ENCODE measurements around the gene SPINK13.

Gene SPINK13

GRCh38 chr5:148268566-148268965 lies at the start of gene SPINK13:
TSS of gene SPINK13 (plus strand) at chr5:148268794. CDS start at chr5:148270073, 1,279 bp downstream.
- TF ChIP-seq CTCF (conservative IDR thresholded peaks at IDR 0.05; ENCODE audit: low read depth, low read length): no peak
- peak; percentile 74 for DNase-seq (ENCODE audit: low read depth)
- no peak within 1 kb of the TSS for H3K4me3 ChIP-seq (ENCODE audit: low read length)

GRCh38 chr5:148221508-148221907 lies 47.1 kb upstream of the SPINK13 start:
- no peak overlapping the region for H3K4me3 ChIP-seq (ENCODE audit: low read length)
- no peak for TF ChIP-seq CTCF (conservative IDR thresholded peaks at IDR 0.05; ENCODE audit: low read depth, low read length)
- no peak for DNase-seq (ENCODE audit: low read depth)

- DNase-seq (ENCODE audit: low read depth): peak; percentile 19
- H3K4me3 ChIP-seq (ENCODE audit: low read length): no peak overlapping the region
These were observed 44.4 kb upstream of the SPINK13 start for GRCh38 chr5:148224117-148224742.

GRCh38 chr5:148228392-148228984 lies 40.1 kb upstream of the SPINK13 start:
- H3K4me3 ChIP-seq (ENCODE audit: low read length): no peak overlapping the region
- TF ChIP-seq CTCF (conservative IDR thresholded peaks at IDR 0.05; ENCODE audit: low read depth, low read length): no peak
- no peak for DNase-seq (ENCODE audit: low read depth)

More at GRCh38 chr5:148224117-148224742, 44.4 kb upstream of the SPINK13 start:
- no peak for TF ChIP-seq CTCF (conservative IDR thresholded peaks at IDR 0.05; ENCODE audit: low read depth, low read length)

- no peak overlapping the region for H3K4me3 ChIP-seq (ENCODE audit: low read length)
- TF ChIP-seq CTCF (conservative IDR thresholded peaks at IDR 0.05; ENCODE audit: low read depth, low read length): no peak
- no peak for DNase-seq (ENCODE audit: low read depth)
These were observed 38.8 kb upstream of the SPINK13 start for GRCh38 chr5:148229840-148230239.

- no peak overlapping the region for H3K4me3 ChIP-seq (ENCODE audit: low read length)
- no peak for TF ChIP-seq CTCF (conservative IDR thresholded peaks at IDR 0.05; ENCODE audit: low read depth, low read length)
- no peak for DNase-seq (ENCODE audit: low read depth)
These were observed 38.4 kb upstream of the SPINK13 start for GRCh38 chr5:148230240-148230639.

Measured in retinal pigment epithelial cell (primary cell).